Measurements from ENCODE around the gene CDC42BPB.
A peak's percentile ranks its signal among the peaks of the same experiment; 100 is the strongest.
"Not testable (repeated sequence)": the region's sequence is repeated elsewhere in the genome, so short reads cannot be mapped to it uniquely, and the experiment has no call there.

CDC42BPB gene

DNA sequence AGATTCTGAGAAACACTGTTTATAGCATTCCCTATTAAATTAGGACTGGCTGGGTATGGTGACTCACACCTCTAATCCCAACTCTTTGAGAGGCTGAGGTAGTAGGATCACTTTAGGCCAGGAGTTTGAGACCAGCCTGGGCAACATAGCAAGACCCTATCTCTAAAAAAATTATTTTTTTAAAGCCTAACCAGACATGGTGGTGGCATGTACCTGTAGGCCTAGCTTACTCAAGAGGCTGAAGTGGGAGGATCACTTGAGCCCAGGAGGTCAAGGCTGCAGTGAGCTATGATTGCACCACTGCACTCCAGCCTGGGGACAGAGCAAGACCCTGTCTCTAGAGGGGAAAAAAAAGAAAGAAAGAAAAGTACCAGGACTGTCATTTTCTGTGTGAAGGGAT, 160.6 kb downstream of the CDC42BPB start:
- not testable (repeated sequence) for FAIRE-seq; DNase-seq (ENCODE audit: extremely low spot score, insufficient read length, low read depth)

DNA sequence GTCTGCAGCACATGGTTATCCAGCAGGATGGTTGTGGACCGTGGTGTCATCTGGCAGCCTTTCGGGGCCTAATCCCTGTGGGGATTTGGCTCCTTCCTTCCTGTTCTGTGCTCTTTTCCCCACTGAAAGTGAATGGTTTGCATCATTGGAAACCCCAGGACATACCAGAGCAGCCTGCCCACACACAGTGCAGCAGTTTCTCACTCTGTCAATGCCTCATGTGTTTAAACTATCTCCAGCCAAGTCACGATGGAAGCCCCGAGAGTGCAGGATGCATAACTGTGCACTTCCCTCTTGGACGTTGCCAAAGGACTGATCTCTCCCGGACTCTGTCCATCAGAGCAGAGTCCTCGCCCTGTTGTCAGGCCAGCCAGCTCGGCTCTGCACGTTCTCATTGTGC, 163.9 kb downstream of the CDC42BPB start:
- no peak for DNase-seq (ENCODE audit: extremely low spot score, insufficient read length, low read depth)

DNA sequence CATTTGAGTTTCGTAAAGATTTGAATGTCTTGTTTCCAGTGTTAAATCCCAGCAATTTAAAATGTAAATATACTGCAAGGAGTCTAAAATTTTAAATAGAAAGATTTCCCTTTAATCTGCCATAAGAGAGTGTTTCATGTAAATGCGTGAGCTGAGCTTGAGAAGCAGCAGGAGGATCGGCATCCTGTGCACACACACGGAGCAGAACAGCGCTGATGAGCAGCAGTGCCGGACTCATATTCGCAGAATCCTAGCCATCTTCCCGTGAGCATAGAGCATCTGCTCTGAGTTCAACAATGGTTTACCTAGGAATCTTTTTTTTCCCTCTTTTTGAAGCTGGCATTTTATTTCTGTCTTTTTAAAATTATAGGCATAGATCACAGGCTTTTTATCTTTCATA, 164.7 kb downstream of the CDC42BPB start:
- DNase-seq (ENCODE audit: extremely low spot score, insufficient read length, low read depth), result no peak
- no peak for FAIRE-seq

More for the DNA sequence above, 163.9 kb downstream of the CDC42BPB start:
- FAIRE-seq, result no peak

DNA sequence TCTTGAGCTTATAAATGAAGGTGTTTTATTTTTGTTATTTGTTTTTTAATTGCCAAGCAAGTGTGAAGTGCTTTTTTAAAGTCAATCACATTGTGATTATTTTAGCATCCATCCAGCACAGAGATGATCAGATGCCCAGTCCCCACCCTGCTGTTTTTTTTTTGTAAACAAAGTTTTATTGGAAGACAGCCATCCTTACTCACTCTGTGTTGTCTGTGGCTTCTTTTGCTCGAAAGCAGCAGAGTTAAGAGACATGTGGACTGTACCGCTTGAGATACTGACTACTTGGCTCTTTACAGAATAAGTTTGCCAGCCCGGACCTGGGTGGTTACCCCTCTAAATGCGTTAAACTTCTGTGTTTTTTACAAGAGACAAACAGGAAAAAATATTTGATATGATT, 165.8 kb downstream of the CDC42BPB start:
- DNase-seq (ENCODE audit: extremely low spot score, insufficient read length, low read depth) (no peak), FAIRE-seq (no peak)

DNA sequence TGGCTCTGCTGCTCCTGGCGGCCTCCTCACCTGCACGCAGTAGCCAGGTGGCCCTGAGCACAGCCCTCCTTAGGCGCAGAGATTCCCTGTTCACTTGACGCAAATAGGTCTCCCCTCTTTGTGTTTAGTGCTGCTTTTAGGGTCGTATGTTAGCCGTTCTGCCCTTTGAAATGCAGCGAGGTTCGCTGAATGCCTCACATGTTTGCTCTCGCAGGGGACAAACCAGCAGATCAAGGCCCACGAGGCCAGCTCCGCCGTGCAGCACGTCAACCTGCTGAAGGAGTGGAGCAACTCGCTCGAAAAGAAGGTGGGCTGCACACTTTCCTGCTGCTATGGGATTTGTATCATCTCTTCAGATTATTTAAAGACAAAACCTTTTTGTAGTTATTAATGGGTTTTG, 166.2 kb downstream of the CDC42BPB start:
- FAIRE-seq, result no peak

DNA sequence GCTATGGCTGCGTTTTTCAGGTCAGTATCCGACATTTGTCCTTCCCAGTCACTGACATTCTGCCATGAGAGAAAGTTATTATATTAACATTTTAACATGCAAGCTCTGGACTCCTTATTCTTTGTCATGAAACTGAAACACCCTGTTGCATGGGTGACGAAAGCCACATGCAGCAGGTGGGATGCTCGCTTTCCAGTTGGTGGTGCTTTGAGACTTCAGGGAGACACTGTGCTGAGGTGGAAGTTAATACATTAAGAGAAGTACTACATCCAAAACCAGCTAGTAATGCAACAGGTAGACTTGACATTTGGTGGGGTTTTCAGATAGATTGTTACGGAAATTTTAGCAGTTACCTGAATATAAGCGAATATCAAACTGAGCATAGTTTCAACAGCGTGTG, 167.7 kb downstream of the CDC42BPB start:
- DNase-seq (ENCODE audit: extremely low spot score, insufficient read length, low read depth) (no peak), FAIRE-seq (no peak)

More for the DNA sequence above, 166.2 kb downstream of the CDC42BPB start:
- DNase-seq (ENCODE audit: extremely low spot score, insufficient read length, low read depth), result no peak

DNA sequence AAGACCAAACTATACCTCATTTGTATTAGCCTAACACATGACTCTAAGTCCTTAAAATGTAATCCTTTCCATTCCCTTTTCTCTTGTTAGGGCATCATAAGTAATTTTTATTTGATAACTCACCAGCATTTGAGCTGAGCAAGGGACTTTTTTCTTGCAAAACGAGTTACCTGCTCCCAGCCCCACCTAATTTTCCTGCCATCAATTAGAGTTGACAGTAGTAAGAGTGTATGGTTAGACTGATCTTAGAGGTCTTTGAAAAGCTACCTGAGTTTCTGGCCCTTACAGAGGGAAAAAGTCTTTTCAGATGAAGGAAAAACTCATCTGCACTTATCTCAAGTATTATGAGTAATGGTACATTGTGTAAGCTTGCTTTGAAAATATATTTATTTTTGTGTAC, 168.6 kb downstream of the CDC42BPB start:
- peak; percentile 24 for FAIRE-seq
- no peak for DNase-seq (ENCODE audit: extremely low spot score, insufficient read length, low read depth)

DNA sequence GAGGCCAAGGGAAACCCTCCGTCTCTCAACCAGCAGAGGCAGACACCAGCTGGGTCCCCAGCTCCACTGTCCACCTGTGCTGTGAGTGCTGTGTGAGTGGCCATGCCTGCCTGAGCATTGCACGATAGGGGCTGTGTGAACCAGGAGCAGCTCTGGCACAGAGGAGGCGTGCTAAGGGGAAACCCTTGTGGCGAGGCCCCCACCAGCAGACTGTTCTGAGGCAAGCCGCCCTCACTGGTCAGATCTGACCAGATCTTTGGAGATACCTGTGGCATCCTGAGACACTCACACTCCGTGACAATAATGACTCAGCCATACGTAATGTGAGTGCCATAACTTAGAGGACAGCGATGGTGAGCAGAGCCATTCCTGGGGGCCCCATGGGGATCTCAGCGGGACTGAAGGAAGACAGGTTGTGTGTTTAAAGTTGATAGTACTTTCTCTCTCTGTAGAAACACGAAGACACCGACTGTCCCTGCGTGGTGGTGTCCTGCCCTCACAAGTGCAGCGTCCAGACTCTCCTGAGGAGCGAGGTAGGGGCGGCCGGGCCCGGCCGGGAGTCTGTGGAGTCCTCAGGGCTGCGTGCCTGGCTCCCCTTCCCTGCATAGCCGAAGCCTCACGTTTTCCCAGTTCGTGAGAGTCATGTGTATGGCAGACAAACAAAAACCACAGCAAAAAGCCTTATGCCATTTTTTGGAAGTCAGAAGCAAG, 171.5 kb downstream of the CDC42BPB start:
- DNase-seq (ENCODE audit: extremely low spot score, insufficient read length, low read depth), result no peak
- no peak for FAIRE-seq

DNA sequence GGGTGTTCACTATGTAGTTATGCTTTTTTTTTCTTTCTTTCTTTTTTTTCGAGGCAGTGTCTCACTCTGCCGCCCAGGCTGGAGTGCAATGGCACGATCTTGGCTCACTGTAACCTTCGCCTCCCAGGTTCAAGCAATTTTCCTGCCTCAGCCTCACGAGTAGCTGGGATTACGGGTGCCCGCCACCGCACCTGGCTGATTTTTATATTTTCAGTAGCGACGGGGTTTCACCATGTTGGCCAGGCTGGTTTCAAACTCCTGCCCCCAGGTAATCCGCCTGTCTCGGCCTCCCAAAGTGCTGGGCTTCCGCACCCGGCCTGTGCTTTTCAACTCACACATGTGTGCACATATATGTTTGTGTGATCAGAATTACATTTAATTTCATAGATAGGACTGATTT, 173.8 kb downstream of the CDC42BPB start:
- FAIRE-seq (no peak), DNase-seq (ENCODE audit: extremely low spot score, insufficient read length, low read depth) (no peak)

DNA sequence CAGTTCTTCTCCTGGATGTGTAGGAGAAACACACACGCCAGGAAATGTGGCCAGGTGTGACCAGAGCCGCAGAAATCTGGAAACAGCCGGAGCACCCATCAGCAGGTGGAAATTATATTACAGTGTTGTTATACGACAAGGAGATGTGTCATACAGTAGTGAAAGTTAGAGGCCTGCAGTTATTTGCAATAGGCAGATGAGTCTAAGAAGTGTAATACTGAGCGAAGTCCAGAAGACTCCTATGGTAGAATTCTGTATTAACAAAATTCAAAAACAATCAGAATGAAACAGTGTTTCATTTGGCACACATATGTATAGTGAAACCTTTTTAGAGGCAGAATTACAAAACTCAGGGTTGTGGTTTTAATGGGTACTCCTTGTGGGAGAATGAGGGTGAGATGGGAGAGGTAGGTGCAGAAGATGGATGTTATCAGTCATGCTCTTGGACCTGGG, 174.2 kb downstream of the CDC42BPB start:
- DNase-seq (ENCODE audit: extremely low spot score, insufficient read length, low read depth) (no peak), FAIRE-seq (no peak)

Data from GM18507 (cell line).